H9 (cell line): ENCODE data around the gene UMAD1. TPM values are rescaled to one million over a fixed set of nuclear protein-coding genes. Genes with fewer than 3 reads are reported as not detected.

Experiments used
- DNase-seq: peaks from one replicate; pipeline ENCODE4 v3.0.0-alpha.2; 2017
- H2AFZ ChIP-seq: one replicate; pipeline ENCODE4 v1.6.1; 2013; ENCODE audit warnings: mild to moderate bottlenecking, low read length, control low read depth, moderate library complexity
- H2AK5ac ChIP-seq: 2 replicates; pipeline ENCODE4 v1.6.1; 2013; ENCODE audit warnings: low read length, control low read depth, mixed read lengths; ENCODE audit not compliant: insufficient read length
- H2BK120ac ChIP-seq: one replicate; pipeline ENCODE4 v1.6.1; 2013; ENCODE audit warnings: low read depth, mild to moderate bottlenecking, low read length, control low read depth, inconsistent platforms; ENCODE audit not compliant: poor library complexity, severe bottlenecking
- H2BK12ac ChIP-seq: 2 replicates; pipeline ENCODE4 v1.6.1; 2013; ENCODE audit warnings: low read length, control low read depth, mixed read lengths, low read depth; ENCODE audit not compliant: insufficient read length
- H2BK15ac ChIP-seq: 2 replicates; pipeline ENCODE4 v1.6.1; 2013; ENCODE audit warnings: low read depth, low read length, control low read depth
- H2BK20ac ChIP-seq: one replicate; pipeline ENCODE4 v1.6.1; 2013; ENCODE audit warnings: low read depth, mild to moderate bottlenecking, low read length, control low read depth, inconsistent platforms; ENCODE audit not compliant: poor library complexity, severe bottlenecking
- H2BK5ac ChIP-seq: 2 replicates; pipeline ENCODE4 v1.6.1; 2013; ENCODE audit warnings: low read length, control low read depth, mixed read lengths; ENCODE audit not compliant: insufficient read length
- H3K14ac ChIP-seq: 2 replicates; pipeline ENCODE4 v1.6.1; 2013; ENCODE audit warnings: low read length, control low read depth; ENCODE audit not compliant: insufficient read depth
- H3K18ac ChIP-seq: 2 replicates; pipeline ENCODE4 v1.6.1; 2013; ENCODE audit warnings: low read depth, mild to moderate bottlenecking, mixed read lengths, low read length, control low read depth; ENCODE audit not compliant: insufficient read length
- H3K23ac ChIP-seq: 2 replicates; pipeline ENCODE4 v1.6.1; 2013; ENCODE audit warnings: low read length, control low read depth, mixed read lengths, low read depth; ENCODE audit not compliant: insufficient read length
- H3K23me2 ChIP-seq: 2 replicates; pipeline ENCODE4 v1.6.1; 2013; ENCODE audit warnings: low read depth, mild to moderate bottlenecking, mixed read lengths, low read length, control low read depth; ENCODE audit not compliant: insufficient read length, poor library complexity, severe bottlenecking
- H3K27ac ChIP-seq: 2 replicates; pipeline ENCODE4 v1.5.1; 2013; ENCODE audit warnings: low read length, control low read depth, mixed read lengths, low read depth; ENCODE audit not compliant: insufficient read length
- H3K27me3 ChIP-seq: 2 replicates; pipeline ENCODE4 v1.6.1; 2013; ENCODE audit warnings: low read length, control low read depth, inconsistent platforms; ENCODE audit not compliant: insufficient read depth
- H3K4ac ChIP-seq: 2 replicates; pipeline ENCODE4 v1.6.1; 2013; ENCODE audit warnings: low read depth, mild to moderate bottlenecking, control low read depth, inconsistent platforms, low read length, moderate library complexity
- H3K4me1 ChIP-seq: 2 replicates; pipeline ENCODE4 v1.6.1; 2013; ENCODE audit warnings: low read length, control low read depth, inconsistent platforms; ENCODE audit not compliant: insufficient read depth
- H3K4me2 ChIP-seq: 2 replicates; pipeline ENCODE4 v1.6.1; 2013; ENCODE audit warnings: low read length, control low read depth, mixed read lengths; ENCODE audit not compliant: insufficient read length, insufficient read depth
- H3K56ac ChIP-seq: 2 replicates; pipeline ENCODE4 v1.6.1; 2013; ENCODE audit warnings: low read depth, mild to moderate bottlenecking, mixed read lengths, low read length, control low read depth; ENCODE audit not compliant: insufficient read length
- H3K79me1 ChIP-seq: 2 replicates; pipeline ENCODE4 v1.6.1; 2013; ENCODE audit warnings: low read depth, mild to moderate bottlenecking, moderate library complexity, low read length, control low read depth, inconsistent platforms; ENCODE audit not compliant: insufficient read depth, poor library complexity, severe bottlenecking
- H3K79me2 ChIP-seq: 2 replicates; pipeline ENCODE4 v1.6.1; 2013; ENCODE audit warnings: low read length, control low read depth, inconsistent platforms; ENCODE audit not compliant: insufficient read depth
- H3K9ac ChIP-seq: 2 replicates; pipeline ENCODE4 v1.6.1; 2013; ENCODE audit warnings: low read length, control low read depth, mixed read lengths; ENCODE audit not compliant: insufficient read length; ENCODE audit errors: extremely low read depth
- H3K9me3 ChIP-seq: one replicate; pipeline ENCODE4 v1.6.1; 2013; ENCODE audit warnings: low read depth, low read length, inconsistent platforms; ENCODE audit not compliant: control insufficient read depth
- H3T11ph ChIP-seq: one replicate; pipeline ENCODE4 v1.6.1; 2013; ENCODE audit warnings: mild to moderate bottlenecking, low read length, control low read depth, inconsistent platforms
- H4K20me1 ChIP-seq: one replicate; pipeline ENCODE4 v1.6.1; 2013; ENCODE audit not compliant: control insufficient read depth, insufficient read length, insufficient read depth
- H4K5ac ChIP-seq: 2 replicates; pipeline ENCODE4 v1.6.1; 2013; ENCODE audit warnings: low read depth, mild to moderate bottlenecking, mixed read lengths, low read length, control low read depth; ENCODE audit not compliant: insufficient read length
- H4K8ac ChIP-seq: replicated peaks from 2 replicates; pipeline ENCODE4 v1.6.1; 2013; ENCODE audit warnings: low read length, control low read depth, mixed read lengths, low read depth; ENCODE audit not compliant: insufficient read length
- H4K91ac ChIP-seq: 2 replicates; pipeline ENCODE4 v1.6.1; 2013; ENCODE audit warnings: low read depth, mild to moderate bottlenecking, moderate library complexity, mixed read lengths, low read length, control low read depth; ENCODE audit not compliant: insufficient read length
- H3K27ac Mint-ChIP-seq, 3 experiments: 2 replicates in 2 of 3; 3 replicates in 1 of 3; pipeline ENCODE4 v1.8.0; 2020 to 2021; ENCODE audit warnings: mixed read lengths in 3 of 3, mild to moderate bottlenecking in 1 of 3, moderate library complexity in 1 of 3
- H3K27me3 Mint-ChIP-seq: 2 replicates; pipeline ENCODE4 v1.8.0; 2021; ENCODE audit warnings: low read depth, mild to moderate bottlenecking, moderate library complexity, mixed read lengths
- H3K36me3 Mint-ChIP-seq, 3 experiments: 2 replicates in 2 of 3; 3 replicates in 1 of 3; pipeline ENCODE4 v1.8.0; 2020 to 2021; ENCODE audit warnings: low read depth in 3 of 3, mixed read lengths in 3 of 3; ENCODE audit not compliant: insufficient read depth in 1 of 3
- H3K4me1 Mint-ChIP-seq, 2 experiments: 2 replicates each; pipeline ENCODE4 v1.8.0; 2020; ENCODE audit warnings: mixed read lengths in 2 of 2
- H3K4me3 Mint-ChIP-seq, 2 experiments: 2 replicates in 1 of 2; 3 replicates in 1 of 2; pipeline ENCODE4 v1.8.0; 2020 to 2021; ENCODE audit warnings: mild to moderate bottlenecking in 2 of 2, mixed read lengths in 2 of 2, moderate library complexity in 1 of 2
- H3K9me3 Mint-ChIP-seq, 2 experiments: 2 replicates in 1 of 2; 3 replicates in 1 of 2; pipeline ENCODE4 v1.8.0; 2020; ENCODE audit warnings: mild to moderate bottlenecking in 2 of 2, mixed read lengths in 2 of 2, moderate library complexity in 1 of 2
- WGBS: extraction: QIAGEN DNeasy Blood & Tissue Kit; methylation state at CpG from one replicate; pipeline ENCODE4 v1.1.7; 2013; ENCODE audit warnings: missing lambda C conversion rate, low lambda C conversion rate, mixed read lengths; ENCODE audit not compliant: insufficient read length; ENCODE audit errors: extremely low coverage; 5-methylcytosine and 5-hydroxymethylcytosine counted together
- total RNA-seq: library from RNA; stranded (reverse); gene quantifications from 2 replicates; pipeline ENCODE4 v1.2.1, GENCODE V29; 2021
- TF ChIP-seq, protein P1 (sequence below): fragments of 200-600 bp; sonication (generic); conservative IDR thresholded peaks from 3 replicates; pipeline ENCODE4 v1.8.0; 2021; ENCODE audit warnings: antibody characterized with exemption, mild to moderate bottlenecking

Gene UMAD1
- total RNA-seq, 1 experiment from 2014 or later: 8.9 TPM

DNA sequence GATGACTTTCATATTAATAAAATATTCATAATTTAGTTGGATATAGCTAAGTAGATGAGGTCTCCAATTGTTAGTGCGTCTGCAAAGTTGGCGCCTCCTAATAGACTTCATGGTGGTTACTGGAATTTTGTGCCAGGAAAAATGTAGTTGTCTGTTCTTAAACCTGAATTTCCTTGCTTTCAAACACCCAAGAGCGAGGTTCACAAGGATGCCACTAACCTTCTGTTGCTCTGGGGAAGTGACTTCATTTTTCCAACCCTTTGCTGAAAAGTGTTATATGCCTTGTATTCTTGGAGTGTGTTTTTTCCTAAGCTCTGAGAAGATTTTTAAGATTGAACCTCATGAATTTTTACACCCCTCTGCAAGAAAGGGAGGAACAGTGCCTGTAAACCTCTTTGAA is 229.1 kb downstream of the UMAD1 start:
- Histone ChIP-seq H2BK20ac (no peak overlapping the region), H3K9ac (no peak overlapping the region), H3K9me3 (no peaks in the 10 kb centered on the region), H2AFZ (no peak overlapping the region), H3K27me3 (no peaks in the 10 kb centered on the region), H4K20me1 (no peaks in the 10 kb centered on the region), H3K18ac (no peak overlapping the region), H3K4ac (no peak overlapping the region), H2BK120ac (no peak overlapping the region), H3K23ac (no peak overlapping the region), H4K91ac (no peak overlapping the region), H3K27ac (no peak overlapping the region), H3K4me1 (peaks cover 2% of the 10 kb centered on the region; the same call in 1 of the 2 replicates), H3K23me2 (no peaks in the 10 kb centered on the region), H3K4me2 (no peak overlapping the region), H2AK5ac (no peak overlapping the region), H2BK15ac (no peak overlapping the region), H3K14ac (no peak overlapping the region), H3T11ph (no peak overlapping the region), H3K56ac (no peak overlapping the region), H3K79me1 (no peaks in the 10 kb centered on the region), H2BK5ac (no peak overlapping the region), H4K5ac (no peak overlapping the region), H2BK12ac (no peak overlapping the region), H4K8ac (no peak overlapping the region), H3K79me2 (no peaks in the 10 kb centered on the region)
- peaks cover 12 to 16% of the 10 kb centered on the region in 2 experiments for H3K4me1 Mint-ChIP-seq
- H3K9me3 Mint-ChIP-seq: no peaks in the 10 kb centered on the region
- peak overlapping the region in 1 of 3 experiments; percentile 42; a peak in 1 of 7 replicates for H3K27ac Mint-ChIP-seq
- H3K36me3 Mint-ChIP-seq: no peaks in the 10 kb centered on the region; a peak in 1 of 7 replicates
- H3K4me3 Mint-ChIP-seq: no peak overlapping the region
- H3K27me3 Mint-ChIP-seq: no peaks in the 10 kb centered on the region
- TF ChIP-seq, protein P1, sequence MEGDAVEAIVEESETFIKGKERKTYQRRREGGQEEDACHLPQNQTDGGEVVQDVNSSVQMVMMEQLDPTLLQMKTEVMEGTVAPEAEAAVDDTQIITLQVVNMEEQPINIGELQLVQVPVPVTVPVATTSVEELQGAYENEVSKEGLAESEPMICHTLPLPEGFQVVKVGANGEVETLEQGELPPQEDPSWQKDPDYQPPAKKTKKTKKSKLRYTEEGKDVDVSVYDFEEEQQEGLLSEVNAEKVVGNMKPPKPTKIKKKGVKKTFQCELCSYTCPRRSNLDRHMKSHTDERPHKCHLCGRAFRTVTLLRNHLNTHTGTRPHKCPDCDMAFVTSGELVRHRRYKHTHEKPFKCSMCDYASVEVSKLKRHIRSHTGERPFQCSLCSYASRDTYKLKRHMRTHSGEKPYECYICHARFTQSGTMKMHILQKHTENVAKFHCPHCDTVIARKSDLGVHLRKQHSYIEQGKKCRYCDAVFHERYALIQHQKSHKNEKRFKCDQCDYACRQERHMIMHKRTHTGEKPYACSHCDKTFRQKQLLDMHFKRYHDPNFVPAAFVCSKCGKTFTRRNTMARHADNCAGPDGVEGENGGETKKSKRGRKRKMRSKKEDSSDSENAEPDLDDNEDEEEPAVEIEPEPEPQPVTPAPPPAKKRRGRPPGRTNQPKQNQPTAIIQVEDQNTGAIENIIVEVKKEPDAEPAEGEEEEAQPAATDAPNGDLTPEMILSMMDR: no peak
- DNase-seq: no peak
- WGBS: no CpG with 5 or more reads among the region's 3 CpGs
